HEK293 (cell line): ENCODE results near the gene HPSE.

Source experiments
- CTCF ChIA-PET: fragments of 350-600 bp; formaldehyde crosslinking; extraction: SDS; loops from one replicate; lab custom pipeline; 2021; ENCODE audit warnings: antibody characterized with exemption; lab: Yijun Ruan, JAX
- POLR2A ChIA-PET: fragments of 300-600 bp; formaldehyde crosslinking; extraction: SDS; loops from one replicate; lab custom pipeline; 2020; ENCODE audit warnings: antibody characterized with exemption, inconsistent platforms; lab: Yijun Ruan, JAX
- H3K27ac ChIP-seq: fragments of 200-500 bp; sonication (Bioruptor generic); 2 replicates; pipeline ENCODE4 v1.5.1; 2014; ENCODE audit warnings: low read depth, low read length, control low read depth, inconsistent platforms; ENCODE audit errors: extremely low read depth
- H3K36me3 ChIP-seq, 2 experiments: fragments of 200-500 bp in 1 of 2; sonication (Bioruptor generic) in 1 of 2; 1 replicate in 1 of 2; 2 replicates in 1 of 2; pipeline ENCODE4 v1.5.1; 2014 to 2017; ENCODE audit warnings: inconsistent platforms in 2 of 2, low read length in 2 of 2; ENCODE audit not compliant: control insufficient read depth in 2 of 2, insufficient read depth in 1 of 2
- H3K4me1 ChIP-seq: fragments of 200-500 bp; sonication (Bioruptor generic); 2 replicates; pipeline ENCODE4 v1.5.1; 2014; ENCODE audit warnings: mild to moderate bottlenecking, low read length, inconsistent platforms; ENCODE audit not compliant: control insufficient read depth, insufficient read depth
- H3K4me3 ChIP-seq: 2 replicates; pipeline ENCODE4 v1.5.1; 2011; ENCODE audit warnings: low read depth, mild to moderate bottlenecking, control low read depth, low read length, moderate library complexity
- H3K9me3 ChIP-seq: fragments of 200-500 bp; sonication (Bioruptor generic); 2 replicates; pipeline ENCODE4 v1.5.1; 2014; ENCODE audit warnings: low read depth, low read length, inconsistent platforms; ENCODE audit not compliant: control insufficient read depth, insufficient read depth
- BCL11A ChIP-seq: fragments of 450-650 bp; formaldehyde crosslinking; IDR thresholded peaks from 2 replicates; pipeline ENCODE4 v1.5.1; 2016; ENCODE audit warnings: low read depth, missing biosample characterization, missing genetic modification characterization
- FEZF1 ChIP-seq: fragments of 450-650 bp; formaldehyde crosslinking; IDR thresholded peaks from 2 replicates; pipeline ENCODE4 v1.5.1; 2016; ENCODE audit warnings: missing biosample characterization, missing genetic modification characterization
- GLI2 ChIP-seq: fragments of 450-650 bp; formaldehyde crosslinking; IDR thresholded peaks from 2 replicates; pipeline ENCODE4; 2017; ENCODE audit warnings: missing biosample characterization, missing genetic modification characterization, low read depth, borderline replicate concordance
- KLF1 ChIP-seq: fragments of 450-650 bp; formaldehyde crosslinking; IDR thresholded peaks from 2 replicates; pipeline ENCODE4 v1.5.1; 2016; ENCODE audit warnings: missing biosample characterization, missing genetic modification characterization
- KLF16 ChIP-seq: fragments of 450-650 bp; formaldehyde crosslinking; IDR thresholded peaks from 2 replicates; pipeline ENCODE4 v1.5.1; 2017; ENCODE audit warnings: missing biosample characterization, missing genetic modification characterization
- MZF1 ChIP-seq: fragments of 450-650 bp; formaldehyde crosslinking; IDR thresholded peaks from 2 replicates; pipeline ENCODE4 v1.5.1; 2017; ENCODE audit warnings: missing biosample characterization, missing genetic modification characterization, borderline replicate concordance
- PBX3 ChIP-seq: sonication (generic); formaldehyde crosslinking; IDR thresholded peaks from 2 replicates; pipeline ENCODE4 v1.8.1; 2022; ENCODE audit warnings: mild to moderate bottlenecking, moderate library complexity, missing genetic modification reagents
- SCRT1 ChIP-seq: fragments of 450-650 bp; formaldehyde crosslinking; IDR thresholded peaks from 2 replicates; pipeline ENCODE4 v1.5.1; 2016; ENCODE audit warnings: missing biosample characterization, missing genetic modification characterization, borderline replicate concordance
- SCRT2 ChIP-seq: fragments of 450-650 bp; formaldehyde crosslinking; IDR thresholded peaks from 2 replicates; pipeline ENCODE4 v1.5.1; 2016; ENCODE audit warnings: missing biosample characterization, missing genetic modification characterization
- TCF7L2 ChIP-seq: IDR thresholded peaks from 2 replicates; pipeline ENCODE4 v1.6.1; 2011; ENCODE audit warnings: low read depth, mild to moderate bottlenecking, inconsistent platforms, low read length, moderate library complexity, borderline replicate concordance
- TRIM28 ChIP-seq: IDR thresholded peaks from 2 replicates; pipeline ENCODE4 v1.6.1; 2011; ENCODE audit warnings: low read length, control low read depth, borderline replicate concordance
- ZBTB48 ChIP-seq: fragments of 450-650 bp; formaldehyde crosslinking; IDR thresholded peaks from 2 replicates; pipeline ENCODE4 v1.5.1; 2016; ENCODE audit warnings: missing biosample characterization, missing genetic modification characterization
- ZNF169 ChIP-seq: fragments of 450-650 bp; formaldehyde crosslinking; IDR thresholded peaks from 2 replicates; pipeline ENCODE4 v1.5.1; 2016; ENCODE audit warnings: missing biosample characterization, missing genetic modification characterization
- ZNF174 ChIP-seq: fragments of 450-650 bp; formaldehyde crosslinking; IDR thresholded peaks from 2 replicates; pipeline ENCODE4 v1.5.0; 2017; ENCODE audit warnings: missing biosample characterization, mild to moderate bottlenecking, missing genetic modification characterization
- ZNF18 ChIP-seq: fragments of 450-650 bp; formaldehyde crosslinking; IDR thresholded peaks from 2 replicates; pipeline ENCODE4 v1.5.1; 2016; ENCODE audit warnings: missing biosample characterization, missing genetic modification characterization
- ZNF184 ChIP-seq: fragments of 450-650 bp; IDR thresholded peaks from 2 replicates; pipeline ENCODE4 v1.5.1; 2018; ENCODE audit warnings: missing biosample characterization, mild to moderate bottlenecking, missing genetic modification characterization
- ZNF23 ChIP-seq: fragments of 450-650 bp; formaldehyde crosslinking; IDR thresholded peaks from 2 replicates; pipeline ENCODE4 v1.5.1; 2016; ENCODE audit warnings: missing biosample characterization, missing genetic modification characterization, borderline replicate concordance
- ZNF292 ChIP-seq: fragments of 450-650 bp; formaldehyde crosslinking; IDR thresholded peaks from 2 replicates; pipeline ENCODE4 v1.5.1; 2016; ENCODE audit warnings: low read depth, missing biosample characterization, missing genetic modification characterization, borderline replicate concordance
- ZNF341 ChIP-seq: fragments of 450-650 bp; formaldehyde crosslinking; IDR thresholded peaks from 2 replicates; pipeline ENCODE4; 2016; ENCODE audit warnings: low read depth, missing biosample characterization, missing genetic modification characterization
- ZNF416 ChIP-seq: fragments of 450-650 bp; formaldehyde crosslinking; IDR thresholded peaks from 2 replicates; pipeline ENCODE4 v1.5.1; 2016; ENCODE audit warnings: missing biosample characterization, missing genetic modification characterization
- ZNF433 ChIP-seq: fragments of 450-650 bp; formaldehyde crosslinking; IDR thresholded peaks from 2 replicates; pipeline ENCODE4 v1.5.1; 2016; ENCODE audit warnings: missing biosample characterization, missing genetic modification characterization, low read depth
- ZNF473 ChIP-seq: fragments of 450-650 bp; formaldehyde crosslinking; IDR thresholded peaks from 2 replicates; pipeline ENCODE4 v1.5.1; 2017; ENCODE audit warnings: missing biosample characterization, missing genetic modification characterization
- ZNF660 ChIP-seq: fragments of 450-650 bp; IDR thresholded peaks from 2 replicates; pipeline ENCODE4 v1.5.1; 2018; ENCODE audit warnings: missing biosample characterization, mild to moderate bottlenecking, missing genetic modification characterization
- ZNF664 ChIP-seq: fragments of 450-650 bp; formaldehyde crosslinking; IDR thresholded peaks from 2 replicates; pipeline ENCODE4 v1.5.1; 2016; ENCODE audit warnings: missing biosample characterization, missing genetic modification characterization
- ZSCAN16 ChIP-seq: fragments of 450-650 bp; formaldehyde crosslinking; IDR thresholded peaks from 2 replicates; pipeline ENCODE4 v1.5.1; 2016; ENCODE audit warnings: missing biosample characterization, missing genetic modification characterization
- ZSCAN30 ChIP-seq: fragments of 450-650 bp; IDR thresholded peaks from 2 replicates; pipeline ENCODE4 v1.5.1; 2018; ENCODE audit warnings: missing biosample characterization, mild to moderate bottlenecking, missing genetic modification characterization, moderate library complexity
- ZSCAN4 ChIP-seq: fragments of 450-650 bp; formaldehyde crosslinking; IDR thresholded peaks from 2 replicates; pipeline ENCODE4 v1.5.1; 2017; ENCODE audit warnings: missing biosample characterization, missing genetic modification characterization

Gene HPSE

GRCh38 chr4:83308672-83309071 is 26.0 kb downstream of the HPSE start:
- H3K4me3 ChIP-seq, result no peak overlapping the region
- H3K27ac ChIP-seq, result no peak overlapping the region
- TF ChIP-seq TRIM28, result no peak
- ChIA-PET POLR2A (no interaction called here), CTCF (no interaction called here)
- H3K4me1 ChIP-seq, result no peaks in the 10 kb centered on the region
- no peaks in the 10 kb centered on the region for H3K36me3 ChIP-seq
- H3K9me3 ChIP-seq, result no peaks in the 10 kb centered on the region

- Histone ChIP-seq H3K27ac (no peak overlapping the region), H3K4me1 (no peaks in the 10 kb centered on the region), H3K4me3 (no peak overlapping the region), H3K9me3 (no peaks in the 10 kb centered on the region), H3K36me3 (no peaks in the 10 kb centered on the region)
- CTCF ChIA-PET, result no interaction called here
- TF ChIP-seq KLF1 (tag by site-specific recombination), result 0 out of 2 replicates have a peak, but pooled peaks have one; percentile 19
- no peak for TF ChIP-seq ZNF169 (tag by site-specific recombination)
- TF ChIP-seq ZNF473 (tag by site-specific recombination), result no peak
- no peak for TF ChIP-seq ZNF292 (tag by site-specific recombination)
- POLR2A ChIA-PET, result no interaction called here
These were observed 26.7 kb downstream of the HPSE start for GRCh38 chr4:83307920-83308319.

GRCh38 chr4:83305187-83305586 is 29.5 kb downstream of the HPSE start:
- TF ChIP-seq ZNF174 (no peak), ZNF660 (tag by site-specific recombination) (no peak), MZF1 (tag by site-specific recombination) (no peak), FEZF1 (no peak), SCRT2 (tag by site-specific recombination) (no peak)
- TF ChIP-seq, all 188 proteins: peak for 0
- H3K4me3 ChIP-seq, result no peak overlapping the region
- POLR2A ChIA-PET, result no interaction called here
- no peaks in the 10 kb centered on the region for H3K4me1 ChIP-seq
- no peaks in the 10 kb centered on the region for H3K36me3 ChIP-seq
- no peak overlapping the region for H3K27ac ChIP-seq
- CTCF ChIA-PET, result interaction anchor here (1.7 kb wide), 1 partner anchor 21 kb away, joined by 6 read pairs; the partner anchor contains the start of gene COQ2
- H3K9me3 ChIP-seq, result no peaks in the 10 kb centered on the region

- POLR2A ChIA-PET, result no interaction called here
- no peak for TF ChIP-seq SCRT1 (tag by site-specific recombination)
- no peak for TF ChIP-seq ZNF341 (tag by site-specific recombination)
- no peak for TF ChIP-seq TCF7L2
- no peak for TF ChIP-seq ZSCAN4 (tag by site-specific recombination)
- TF ChIP-seq ZSCAN16, result no peak
- TF ChIP-seq ZNF416 (tag by site-specific recombination), result no peak
- TF ChIP-seq ZNF23, result no peak
- TF ChIP-seq GLI2 (tag by site-specific recombination), result no peak
- TF ChIP-seq BCL11A, result no peak
- TF ChIP-seq ZNF18 (tag by site-specific recombination), result no peak
- no peak for TF ChIP-seq ZSCAN30
- no peak for TF ChIP-seq PBX3 (CRISPR knock-in tag)
- TF ChIP-seq ZNF433 (tag by site-specific recombination), result no peak
- TF ChIP-seq ZBTB48 (tag by site-specific recombination), result no peak
- no peak for TF ChIP-seq ZNF184 (tag by site-specific recombination)
- no peak for TF ChIP-seq ZNF664 (tag by site-specific recombination)
- TF ChIP-seq KLF16, result no peak
These were observed 36.9 kb downstream of the HPSE start for GRCh38 chr4:83297548-83298260.

More at GRCh38 chr4:83297548-83298260, 36.9 kb downstream of the HPSE start:
- Histone ChIP-seq H3K4me3 (no peak overlapping the region), H3K27ac (no peak overlapping the region), H3K36me3 (no peaks in the 10 kb centered on the region), H3K9me3 (no peaks in the 10 kb centered on the region), H3K4me1 (no peaks in the 10 kb centered on the region)
- CTCF ChIA-PET, result no interaction called here
